ENCODE results near the gene GAREM2.

DNA sequence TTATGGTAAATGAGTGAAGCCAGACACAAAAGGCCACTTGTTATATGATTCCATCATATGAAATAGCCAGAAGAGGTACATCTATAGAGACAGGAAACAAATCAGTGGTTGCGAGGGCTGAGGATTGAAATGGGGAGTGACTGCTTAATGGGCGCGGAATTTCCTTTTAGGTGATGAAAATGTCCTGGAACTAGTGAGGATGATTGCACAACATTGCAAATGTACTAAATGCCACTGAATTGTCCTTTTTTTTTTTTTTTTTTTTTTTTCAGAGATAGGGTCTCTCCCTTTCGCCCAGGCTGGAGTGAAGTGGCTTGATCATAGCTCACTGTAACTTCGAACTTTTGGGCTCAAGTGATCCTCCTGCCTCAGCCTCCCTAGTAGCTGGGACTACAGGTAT, 15.3 kb upstream of the GAREM2 start:
- TF ChIP-seq, protein P1, sequence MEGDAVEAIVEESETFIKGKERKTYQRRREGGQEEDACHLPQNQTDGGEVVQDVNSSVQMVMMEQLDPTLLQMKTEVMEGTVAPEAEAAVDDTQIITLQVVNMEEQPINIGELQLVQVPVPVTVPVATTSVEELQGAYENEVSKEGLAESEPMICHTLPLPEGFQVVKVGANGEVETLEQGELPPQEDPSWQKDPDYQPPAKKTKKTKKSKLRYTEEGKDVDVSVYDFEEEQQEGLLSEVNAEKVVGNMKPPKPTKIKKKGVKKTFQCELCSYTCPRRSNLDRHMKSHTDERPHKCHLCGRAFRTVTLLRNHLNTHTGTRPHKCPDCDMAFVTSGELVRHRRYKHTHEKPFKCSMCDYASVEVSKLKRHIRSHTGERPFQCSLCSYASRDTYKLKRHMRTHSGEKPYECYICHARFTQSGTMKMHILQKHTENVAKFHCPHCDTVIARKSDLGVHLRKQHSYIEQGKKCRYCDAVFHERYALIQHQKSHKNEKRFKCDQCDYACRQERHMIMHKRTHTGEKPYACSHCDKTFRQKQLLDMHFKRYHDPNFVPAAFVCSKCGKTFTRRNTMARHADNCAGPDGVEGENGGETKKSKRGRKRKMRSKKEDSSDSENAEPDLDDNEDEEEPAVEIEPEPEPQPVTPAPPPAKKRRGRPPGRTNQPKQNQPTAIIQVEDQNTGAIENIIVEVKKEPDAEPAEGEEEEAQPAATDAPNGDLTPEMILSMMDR (IDR thresholded peaks at IDR 0.05) = no peak
- TF ChIP-seq POLR2A (IDR thresholded peaks at IDR 0.05) = no peak
